ENCODE data around the gene AGFG2. TPM values are rescaled to one million over a fixed set of nuclear protein-coding genes. Genes with fewer than 3 reads are reported as not detected.

The AGFG2 gene
- total and polyA plus RNA-seq, 2 of the 13 experiments (the other 11 are each of a cell fraction or from before 2014, with no cell fraction given): 125 to 132 TPM

DNA sequence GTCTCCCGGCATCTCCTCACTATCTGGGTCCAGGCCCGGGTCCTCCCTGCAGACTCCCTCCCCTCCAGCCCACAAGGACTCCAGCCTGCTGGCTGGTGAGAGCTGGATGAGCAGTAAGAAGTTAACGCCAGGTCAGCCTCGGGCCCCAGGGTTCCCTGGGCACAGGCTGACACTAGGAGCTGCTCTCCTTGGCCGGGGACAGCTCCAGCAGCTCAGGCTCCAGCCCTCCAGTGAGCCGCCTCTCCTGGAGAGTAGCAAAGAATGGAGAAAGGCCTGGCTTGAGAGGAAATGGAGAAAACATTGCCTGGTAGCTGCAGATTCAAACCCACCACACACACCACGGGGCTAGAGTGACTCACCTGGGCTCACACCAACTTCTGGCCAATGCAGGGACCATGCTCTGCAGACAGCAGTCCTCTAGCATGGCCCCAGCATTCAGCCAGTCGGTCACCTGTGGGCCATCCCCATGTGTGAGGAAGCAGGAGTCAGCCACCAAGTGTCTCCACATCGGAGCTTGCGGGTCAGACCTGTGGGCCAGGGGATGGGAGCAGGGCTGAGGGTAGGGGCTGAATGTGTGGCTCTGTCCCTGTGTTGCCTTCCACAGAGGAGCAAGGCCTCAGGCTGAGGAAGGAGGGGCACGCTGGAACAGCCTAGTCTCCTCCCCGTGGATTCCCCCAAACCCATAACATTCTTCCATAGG, 28.2 kb downstream of the AGFG2 start (continued):
- TF ChIP-seq NCOA5 (CRISPR knock-in tag; IDR thresholded peaks at IDR 0.05): no peak
- TF ChIP-seq CC2D1A (CRISPR knock-in tag; IDR thresholded peaks at IDR 0.05): no peak
- TF ChIP-seq CEBPB (IDR thresholded peaks at IDR 0.05; ENCODE audit: borderline replicate concordance, low read depth, low read length): no peak
- TF ChIP-seq, protein P1, sequence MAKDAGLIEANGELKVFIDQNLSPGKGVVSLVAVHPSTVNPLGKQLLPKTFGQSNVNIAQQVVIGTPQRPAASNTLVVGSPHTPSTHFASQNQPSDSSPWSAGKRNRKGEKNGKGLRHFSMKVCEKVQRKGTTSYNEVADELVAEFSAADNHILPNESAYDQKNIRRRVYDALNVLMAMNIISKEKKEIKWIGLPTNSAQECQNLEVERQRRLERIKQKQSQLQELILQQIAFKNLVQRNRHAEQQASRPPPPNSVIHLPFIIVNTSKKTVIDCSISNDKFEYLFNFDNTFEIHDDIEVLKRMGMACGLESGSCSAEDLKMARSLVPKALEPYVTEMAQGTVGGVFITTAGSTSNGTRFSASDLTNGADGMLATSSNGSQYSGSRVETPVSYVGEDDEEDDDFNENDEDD (CRISPR knock-in tag; IDR thresholded peaks at IDR 0.05; ENCODE audit: borderline replicate concordance): no peak
- peak; percentile 83 for TF ChIP-seq RBM39 (IDR thresholded peaks at IDR 0.05; ENCODE audit: low read depth, low read length, poor library complexity, severe bottlenecking)
- TF ChIP-seq CCDC6 (CRISPR knock-in tag; IDR thresholded peaks at IDR 0.05): no peak
- TF ChIP-seq, protein P2, sequence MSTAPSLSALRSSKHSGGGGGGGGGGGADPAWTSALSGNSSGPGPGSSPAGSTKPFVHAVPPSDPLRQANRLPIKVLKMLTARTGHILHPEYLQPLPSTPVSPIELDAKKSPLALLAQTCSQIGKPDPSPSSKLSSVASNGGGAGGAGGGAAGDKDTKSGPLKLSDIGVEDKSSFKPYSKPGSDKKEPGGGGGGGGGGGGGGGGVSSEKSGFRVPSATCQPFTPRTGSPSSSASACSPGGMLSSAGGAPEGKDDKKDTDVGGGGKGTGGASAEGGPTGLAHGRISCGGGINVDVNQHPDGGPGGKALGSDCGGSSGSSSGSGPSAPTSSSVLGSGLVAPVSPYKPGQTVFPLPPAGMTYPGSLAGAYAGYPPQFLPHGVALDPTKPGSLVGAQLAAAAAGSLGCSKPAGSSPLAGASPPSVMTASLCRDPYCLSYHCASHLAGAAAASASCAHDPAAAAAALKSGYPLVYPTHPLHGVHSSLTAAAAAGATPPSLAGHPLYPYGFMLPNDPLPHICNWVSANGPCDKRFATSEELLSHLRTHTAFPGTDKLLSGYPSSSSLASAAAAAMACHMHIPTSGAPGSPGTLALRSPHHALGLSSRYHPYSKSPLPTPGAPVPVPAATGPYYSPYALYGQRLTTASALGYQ (CRISPR knock-in tag; IDR thresholded peaks at IDR 0.05): no peak
- TF ChIP-seq, protein P3, sequence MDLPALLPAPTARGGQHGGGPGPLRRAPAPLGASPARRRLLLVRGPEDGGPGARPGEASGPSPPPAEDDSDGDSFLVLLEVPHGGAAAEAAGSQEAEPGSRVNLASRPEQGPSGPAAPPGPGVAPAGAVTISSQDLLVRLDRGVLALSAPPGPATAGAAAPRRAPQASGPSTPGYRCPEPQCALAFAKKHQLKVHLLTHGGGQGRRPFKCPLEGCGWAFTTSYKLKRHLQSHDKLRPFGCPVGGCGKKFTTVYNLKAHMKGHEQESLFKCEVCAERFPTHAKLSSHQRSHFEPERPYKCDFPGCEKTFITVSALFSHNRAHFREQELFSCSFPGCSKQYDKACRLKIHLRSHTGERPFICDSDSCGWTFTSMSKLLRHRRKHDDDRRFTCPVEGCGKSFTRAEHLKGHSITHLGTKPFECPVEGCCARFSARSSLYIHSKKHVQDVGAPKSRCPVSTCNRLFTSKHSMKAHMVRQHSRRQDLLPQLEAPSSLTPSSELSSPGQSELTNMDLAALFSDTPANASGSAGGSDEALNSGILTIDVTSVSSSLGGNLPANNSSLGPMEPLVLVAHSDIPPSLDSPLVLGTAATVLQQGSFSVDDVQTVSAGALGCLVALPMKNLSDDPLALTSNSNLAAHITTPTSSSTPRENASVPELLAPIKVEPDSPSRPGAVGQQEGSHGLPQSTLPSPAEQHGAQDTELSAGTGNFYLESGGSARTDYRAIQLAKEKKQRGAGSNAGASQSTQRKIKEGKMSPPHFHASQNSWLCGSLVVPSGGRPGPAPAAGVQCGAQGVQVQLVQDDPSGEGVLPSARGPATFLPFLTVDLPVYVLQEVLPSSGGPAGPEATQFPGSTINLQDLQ (CRISPR knock-in tag; IDR thresholded peaks at IDR 0.05): no peak
- peak; percentile 91 for TF ChIP-seq ZNF572 (CRISPR knock-in tag; IDR thresholded peaks at IDR 0.05)
- TF ChIP-seq SP2 (CRISPR knock-in tag; IDR thresholded peaks at IDR 0.05): 0 out of 2 replicates have a peak, but pooled peaks have one; percentile 46
- no peak for TF ChIP-seq ZFP36L1 (CRISPR knock-in tag; IDR thresholded peaks at IDR 0.05)
- no peak for TF ChIP-seq ZFP1 (CRISPR knock-in tag; IDR thresholded peaks at IDR 0.05)
- peak; percentile 81; the same call in 1 of the 2 replicates for TF ChIP-seq ZBTB38 (CRISPR knock-in tag; IDR thresholded peaks at IDR 0.05)
- TF ChIP-seq, protein P4, sequence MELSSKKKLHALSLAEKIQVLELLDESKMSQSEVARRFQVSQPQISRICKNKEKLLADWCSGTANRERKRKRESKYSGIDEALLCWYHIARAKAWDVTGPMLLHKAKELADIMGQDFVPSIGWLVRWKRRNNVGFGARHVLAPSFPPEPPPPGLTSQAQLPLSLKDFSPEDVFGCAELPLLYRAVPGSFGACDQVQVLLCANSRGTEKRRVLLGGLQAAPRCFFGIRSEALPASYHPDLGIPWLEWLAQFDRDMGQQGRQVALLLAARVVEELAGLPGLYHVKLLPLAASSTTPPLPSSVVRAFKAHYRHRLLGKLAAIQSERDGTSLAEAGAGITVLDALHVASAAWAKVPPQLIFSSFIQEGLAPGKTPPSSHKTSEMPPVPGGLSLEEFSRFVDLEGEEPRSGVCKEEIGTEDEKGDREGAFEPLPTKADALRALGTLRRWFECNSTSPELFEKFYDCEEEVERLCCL (CRISPR knock-in tag; IDR thresholded peaks at IDR 0.05; ENCODE audit: borderline replicate concordance): no peak
- peak; percentile 19; the same call in 1 of the 2 replicates for TF ChIP-seq ZBTB7B (CRISPR knock-in tag; IDR thresholded peaks at IDR 0.05)
- TF ChIP-seq KDM3A (CRISPR knock-in tag; IDR thresholded peaks at IDR 0.05; ENCODE audit: low read depth): 0 out of 2 replicates have a peak, but pooled peaks have one; percentile 23
- no peak for TF ChIP-seq LCORL (IDR thresholded peaks at IDR 0.05)
- TF ChIP-seq LCORL (CRISPR knock-in tag; IDR thresholded peaks at IDR 0.05): no peak
- no peak for TF ChIP-seq RBAK (CRISPR knock-in tag; IDR thresholded peaks at IDR 0.05)
- no peak for TF ChIP-seq JDP2 (CRISPR knock-in tag; IDR thresholded peaks at IDR 0.05; ENCODE audit: borderline replicate concordance)
- no peak for TF ChIP-seq CREB1 (IDR thresholded peaks at IDR 0.05)
- no peak for TF ChIP-seq CREB1 (CRISPR knock-in tag; IDR thresholded peaks at IDR 0.05)
- no peak for TF ChIP-seq ZNF660 (CRISPR knock-in tag; IDR thresholded peaks at IDR 0.05; ENCODE audit: borderline replicate concordance, low read depth)
- no peak for TF ChIP-seq ATM (IDR thresholded peaks at IDR 0.05; ENCODE audit: borderline replicate concordance)
- no peak for TF ChIP-seq RAD51 (IDR thresholded peaks at IDR 0.05; ENCODE audit: borderline replicate concordance)
